Liver (tissue), 9 donors: Measurements from ENCODE around the gene GPD2. TPM values are rescaled to one million over a fixed set of nuclear protein-coding genes. Genes with fewer than 3 reads are reported as not detected.

Experiments
- DNase-seq: peaks from one replicate; pipeline ENCODE4 v3.0.0-alpha.2; 2017; ENCODE audit warnings: low spot score
- H3K27ac ChIP-seq, 2 donors: one replicate each; pipeline ENCODE4 v1.7.0; 2013; ENCODE audit warnings: inconsistent platforms in 2 of 2, low read length in 2 of 2, control low read depth in 1 of 2, low read depth in 1 of 2, mild to moderate bottlenecking in 1 of 2
- H3K27me3 ChIP-seq, 4 donors: one replicate each; pipeline versions ENCODE4 v1.6.1 to v1.7.0; 2013; ENCODE audit warnings: low read length in 3 of 4, inconsistent platforms in 1 of 4, mild to moderate bottlenecking in 1 of 4, moderate library complexity in 1 of 4; ENCODE audit not compliant: control insufficient read depth in 4 of 4, insufficient read depth in 4 of 4
- H3K36me3 ChIP-seq, 4 donors: one replicate each; pipeline versions ENCODE4 v1.6.1 to v1.7.0; 2013; ENCODE audit warnings: low read length in 3 of 4, mild to moderate bottlenecking in 3 of 4, low read depth in 1 of 4, moderate library complexity in 1 of 4; ENCODE audit not compliant: control insufficient read depth in 4 of 4, insufficient read depth in 3 of 4
- H3K4me1 ChIP-seq, 4 donors: one replicate each; pipeline versions ENCODE4 v1.6.1 to v1.7.0; 2013; ENCODE audit warnings: low read length in 3 of 4, mild to moderate bottlenecking in 3 of 4, moderate library complexity in 1 of 4; ENCODE audit not compliant: control insufficient read depth in 4 of 4, insufficient read depth in 4 of 4
- H3K4me3 ChIP-seq, 3 donors: one replicate each; pipeline versions ENCODE4 v1.6.1 to v1.7.0; 2013; ENCODE audit warnings: low read length in 3 of 3, control low read depth in 1 of 3, low read depth in 1 of 3, mild to moderate bottlenecking in 1 of 3
- H3K9ac ChIP-seq, 2 donors: one replicate each; pipeline ENCODE4 v1.7.0; 2013; ENCODE audit warnings: low read length in 2 of 2, mild to moderate bottlenecking in 2 of 2, moderate library complexity in 2 of 2, control low read depth in 1 of 2, low read depth in 1 of 2
- H3K9me3 ChIP-seq, 4 donors: one replicate each; pipeline versions ENCODE4 v1.6.1 to v1.7.0; 2013; ENCODE audit warnings: low read length in 3 of 4; ENCODE audit not compliant: control insufficient read depth in 4 of 4
- ATF3 ChIP-seq: IDR thresholded peaks from 2 replicates; pipeline ENCODE4 v1.6.1; 2016; ENCODE audit warnings: antibody characterized with exemption
- CTCF ChIP-seq: fragments of 150-350 bp; IDR thresholded peaks from 2 replicates; pipeline ENCODE4 v1.5.1; 2017; ENCODE audit warnings: improper control_type of control experiment, low read depth, low read length; ENCODE audit not compliant: missing input control
- EGR1 ChIP-seq, 2 donors: IDR thresholded peaks; 2 replicates each; pipeline ENCODE4 v1.6.1; 2016 to 2018; ENCODE audit warnings: antibody characterized with exemption in 2 of 2, low read depth in 2 of 2
- FOXA1 ChIP-seq: IDR thresholded peaks from 2 replicates; pipeline ENCODE4 v1.6.1; 2016; ENCODE audit warnings: antibody characterized with exemption
- GABPA ChIP-seq, 2 donors: IDR thresholded peaks in 1 of 2; conservative IDR thresholded peaks in 1 of 2; 2 replicates each; pipeline ENCODE4 v1.6.1; 2016; ENCODE audit warnings: antibody characterized with exemption in 2 of 2, mild to moderate bottlenecking in 1 of 2, moderate library complexity in 1 of 2
- HNF4A ChIP-seq, 2 donors: conservative IDR thresholded peaks; 2 replicates each; pipeline ENCODE4 v1.6.1; 2016; ENCODE audit warnings: antibody characterized with exemption in 2 of 2, mild to moderate bottlenecking in 2 of 2
- HNF4G ChIP-seq: IDR thresholded peaks from 2 replicates; pipeline ENCODE4 v1.6.1; 2016; ENCODE audit warnings: antibody characterized with exemption
- JUND ChIP-seq, 2 donors: IDR thresholded peaks; 2 replicates each; pipeline ENCODE4 v1.6.1; 2016; ENCODE audit warnings: antibody characterized with exemption in 2 of 2
- NR2F2 ChIP-seq: IDR thresholded peaks from 2 replicates; pipeline ENCODE4 v1.6.1; 2016; ENCODE audit warnings: antibody characterized with exemption
- REST ChIP-seq: IDR thresholded peaks from 2 replicates; pipeline ENCODE4 v1.6.1; 2016; ENCODE audit warnings: antibody characterized with exemption, mild to moderate bottlenecking
- RXRA ChIP-seq, 2 donors: IDR thresholded peaks; 2 replicates each; pipeline ENCODE4 v1.6.1; 2017 to 2018; ENCODE audit warnings: antibody characterized with exemption in 2 of 2, mild to moderate bottlenecking in 1 of 2
- SP1 ChIP-seq: IDR thresholded peaks from 2 replicates; pipeline ENCODE4 v1.6.1; 2018; ENCODE audit warnings: antibody characterized with exemption, mild to moderate bottlenecking
- TAF1 ChIP-seq: conservative IDR thresholded peaks from 2 replicates; pipeline ENCODE4 v1.6.1; 2016; ENCODE audit warnings: antibody characterized with exemption, mild to moderate bottlenecking
- YY1 ChIP-seq: IDR thresholded peaks from 2 replicates; pipeline ENCODE4 v1.6.1; 2016; ENCODE audit warnings: antibody characterized with exemption, mild to moderate bottlenecking
- WGBS: extraction: QIAGEN DNeasy Blood & Tissue Kit; methylation state at CpG from one replicate; pipeline ENCODE4 v1.1.7; 2013; 5-methylcytosine and 5-hydroxymethylcytosine counted together
- polyA plus RNA-seq, 2 donors: library from polyadenylated mRNA; stranded (reverse) in 1 of 2; unstranded in 1 of 2; fragments of 200-250 nt in 1 of 2; fragments of >200 nt in 1 of 2; fragmentation: Nextera tagmentation in 1 of 2; extraction: Ambion mirVana in 1 of 2; gene quantifications; one replicate each; pipeline versions ENCODE4 v1.2.1 to v1.2.3, GENCODE V29; 2013 to 2015
- total RNA-seq, 2 donors: library from RNA; depleted of rRNA; stranded (reverse); fragments of >200 nt; gene quantifications; one replicate each; pipeline ENCODE4 v1.2.3, GENCODE V29; 2014
- TF ChIP-seq, protein P1 (sequence below): IDR thresholded peaks from 2 replicates; pipeline ENCODE4 v1.6.1; 2016; ENCODE audit warnings: antibody characterized with exemption
- TF ChIP-seq, protein P2 (sequence below): IDR thresholded peaks from 2 replicates; pipeline ENCODE4 v1.6.1; 2016; ENCODE audit warnings: antibody characterized with exemption
- donor health status: healthy.
- donor health status: healthy.
- donor health status: healthy.
- donor health status: healthy.
- donor health status: healthy.

GPD2 gene
- total and polyA plus RNA-seq, 4 donors, result 1.4 to 14.3 (median 6.1) TPM

DNA sequence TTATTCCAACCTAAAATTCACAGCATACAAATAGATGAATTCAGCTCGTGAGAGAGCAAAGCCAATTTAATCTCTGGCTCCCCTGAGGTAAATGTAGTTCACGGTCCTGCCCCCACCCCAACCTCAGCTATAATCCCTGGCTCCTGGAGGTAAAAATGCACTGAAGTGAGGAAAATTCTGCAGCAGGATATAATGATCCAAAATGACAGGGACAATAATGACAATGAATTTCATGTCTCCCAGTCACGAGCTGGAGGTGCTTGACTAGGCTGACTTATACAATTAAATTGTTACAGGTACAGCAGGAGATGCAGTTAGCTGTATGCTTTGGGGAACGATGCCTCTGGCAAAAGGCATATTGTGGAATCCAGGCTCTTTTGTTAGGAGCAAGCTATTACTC, 82.0 kb downstream of the GPD2 start:
- WGBS, result 98% methylated on average over 4 of the region's 4 CpGs
- no peak for DNase-seq
- Histone ChIP-seq H3K4me3 (no peak overlapping the region), H3K27me3 (no peaks in the 10 kb centered on the region), H3K36me3 (peaks cover 0 to 6% (median 0%) of the 10 kb centered on the region in 4 donors), H3K27ac (no peak overlapping the region), H3K9me3 (no peaks in the 10 kb centered on the region), H3K4me1 (no peaks in the 10 kb centered on the region), H3K9ac (no peak overlapping the region)
- TF ChIP-seq FOXA1 (no peak), TAF1 (no peak)

DNA sequence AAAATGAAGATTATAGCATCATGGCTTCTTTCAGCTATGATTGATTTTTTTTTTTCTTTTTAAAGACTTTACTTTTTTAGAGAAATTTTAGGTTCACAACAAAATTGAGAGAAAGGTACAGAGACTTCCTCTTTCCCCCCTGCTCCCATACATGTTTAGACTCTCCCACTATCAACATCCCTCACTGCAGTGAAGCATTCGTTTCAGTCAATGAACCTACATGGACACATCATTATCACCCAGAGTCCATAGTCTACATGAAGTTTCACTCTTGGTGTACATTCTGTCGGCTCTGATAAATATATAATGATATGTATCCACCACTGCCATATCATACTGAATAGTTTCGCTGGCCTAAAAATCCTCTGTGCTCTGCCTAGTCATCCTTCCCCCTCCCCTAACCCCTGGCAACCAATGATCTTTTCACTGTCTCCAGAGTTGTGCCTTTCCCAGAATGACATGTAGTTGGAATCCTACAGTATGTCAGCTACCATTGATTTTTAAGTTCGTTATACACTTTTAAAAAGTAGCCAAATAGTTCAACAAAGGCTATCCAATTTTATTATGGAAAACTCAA, 86.8 kb downstream of the GPD2 start:
- no peaks in the 10 kb centered on the region for H3K9me3 ChIP-seq
- no peak overlapping the region for H3K4me3 ChIP-seq
- TF ChIP-seq, protein P1, sequence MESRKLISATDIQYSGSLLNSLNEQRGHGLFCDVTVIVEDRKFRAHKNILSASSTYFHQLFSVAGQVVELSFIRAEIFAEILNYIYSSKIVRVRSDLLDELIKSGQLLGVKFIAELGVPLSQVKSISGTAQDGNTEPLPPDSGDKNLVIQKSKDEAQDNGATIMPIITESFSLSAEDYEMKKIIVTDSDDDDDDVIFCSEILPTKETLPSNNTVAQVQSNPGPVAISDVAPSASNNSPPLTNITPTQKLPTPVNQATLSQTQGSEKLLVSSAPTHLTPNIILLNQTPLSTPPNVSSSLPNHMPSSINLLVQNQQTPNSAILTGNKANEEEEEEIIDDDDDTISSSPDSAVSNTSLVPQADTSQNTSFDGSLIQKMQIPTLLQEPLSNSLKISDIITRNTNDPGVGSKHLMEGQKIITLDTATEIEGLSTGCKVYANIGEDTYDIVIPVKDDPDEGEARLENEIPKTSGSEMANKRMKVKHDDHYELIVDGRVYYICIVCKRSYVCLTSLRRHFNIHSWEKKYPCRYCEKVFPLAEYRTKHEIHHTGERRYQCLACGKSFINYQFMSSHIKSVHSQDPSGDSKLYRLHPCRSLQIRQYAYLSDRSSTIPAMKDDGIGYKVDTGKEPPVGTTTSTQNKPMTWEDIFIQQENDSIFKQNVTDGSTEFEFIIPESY, result no peak
- TF ChIP-seq NR2F2 (no peak), HNF4G (no peak), CTCF (no peak), HNF4A (conservative IDR thresholded peaks at IDR 0.05) (no peak), ATF3 (no peak), TAF1 (no peak), GABPA (IDR thresholded peaks at IDR 0.05 in 1 of 2, conservative IDR thresholded peaks at IDR 0.05 in 1 of 2) (no peak), FOXA1 (no peak), RXRA (IDR thresholded peaks at IDR 0.05) (no peak), JUND (IDR thresholded peaks at IDR 0.05) (no peak), REST (no peak), SP1 (no peak), YY1 (no peak), EGR1 (IDR thresholded peaks at IDR 0.05; ENCODE audit: low read depth in 2 of 2) (no peak)
- TF ChIP-seq, protein P2, sequence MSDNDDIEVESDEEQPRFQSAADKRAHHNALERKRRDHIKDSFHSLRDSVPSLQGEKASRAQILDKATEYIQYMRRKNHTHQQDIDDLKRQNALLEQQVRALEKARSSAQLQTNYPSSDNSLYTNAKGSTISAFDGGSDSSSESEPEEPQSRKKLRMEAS, result no peak
- H3K27ac ChIP-seq, result no peak overlapping the region
- 92% methylated on average over 4 of the region's 4 CpGs for WGBS
- no peak overlapping the region for H3K9ac ChIP-seq
- H3K36me3 ChIP-seq, result no peaks in the 10 kb centered on the region
- H3K4me1 ChIP-seq, result no peaks in the 10 kb centered on the region
- DNase-seq, result no peak
- H3K27me3 ChIP-seq, result no peaks in the 10 kb centered on the region
